HUES48 (cell line): ENCODE data around the gene FBXW5.

Source experiments
- H3K27ac ChIP-seq: one replicate; pipeline ENCODE4 v1.7.0; 2013; ENCODE audit warnings: low read depth, low read length, inconsistent platforms
- H3K27me3 ChIP-seq: 2 replicates; pipeline ENCODE4 v1.6.1; 2013; ENCODE audit warnings: mild to moderate bottlenecking, low read length; ENCODE audit not compliant: control insufficient read depth, insufficient read depth
- H3K36me3 ChIP-seq: 2 replicates; pipeline ENCODE4 v1.6.1; 2013; ENCODE audit warnings: low read length; ENCODE audit not compliant: control insufficient read depth, insufficient read depth
- H3K4me1 ChIP-seq: 2 replicates; pipeline ENCODE4 v1.6.1; 2013; ENCODE audit warnings: mild to moderate bottlenecking, low read length; ENCODE audit not compliant: control insufficient read depth, insufficient read depth
- H3K4me3 ChIP-seq: 2 replicates; pipeline ENCODE4 v1.5.1; 2013; ENCODE audit warnings: mild to moderate bottlenecking, low read depth, low read length
- H3K9ac ChIP-seq: 2 replicates; pipeline ENCODE4 v1.6.1; 2013; ENCODE audit warnings: mild to moderate bottlenecking, low read depth, low read length, moderate library complexity
- H3K9me3 ChIP-seq: 2 replicates; pipeline ENCODE4 v1.6.1; 2013; ENCODE audit warnings: low read length; ENCODE audit not compliant: control insufficient read depth, insufficient read depth

The FBXW5 gene

DNA sequence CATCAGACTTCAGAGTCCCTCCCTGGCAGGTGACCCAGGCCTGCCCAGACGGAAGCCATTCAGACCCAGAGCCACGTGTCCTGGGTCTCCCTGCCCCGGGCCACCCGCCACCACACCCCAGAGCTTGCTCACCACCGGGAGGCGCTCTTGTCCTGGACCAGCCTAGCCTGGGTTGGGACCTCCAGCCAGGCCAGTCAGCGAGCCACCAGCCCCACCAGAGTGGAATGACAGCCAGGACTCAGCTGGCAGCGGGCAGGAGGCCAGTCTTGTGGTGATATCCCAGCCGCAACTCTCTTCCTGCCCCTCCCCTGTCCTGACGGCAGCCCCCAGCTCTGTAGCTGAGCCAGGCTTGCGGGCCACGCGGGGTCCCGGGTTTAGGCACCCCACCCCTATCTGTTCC, 31.1 kb upstream of the FBXW5 start:
- H3K9me3 ChIP-seq = no peaks in the 10 kb centered on the region
- peaks cover 10% of the 10 kb centered on the region for H3K27me3 ChIP-seq
- no peak overlapping the region for H3K9ac ChIP-seq
- no peak overlapping the region for H3K4me3 ChIP-seq
- peaks cover 5% of the 10 kb centered on the region; the same call in 1 of the 2 replicates for H3K4me1 ChIP-seq
- no peaks in the 10 kb centered on the region for H3K36me3 ChIP-seq
- no peak overlapping the region for H3K27ac ChIP-seq

DNA sequence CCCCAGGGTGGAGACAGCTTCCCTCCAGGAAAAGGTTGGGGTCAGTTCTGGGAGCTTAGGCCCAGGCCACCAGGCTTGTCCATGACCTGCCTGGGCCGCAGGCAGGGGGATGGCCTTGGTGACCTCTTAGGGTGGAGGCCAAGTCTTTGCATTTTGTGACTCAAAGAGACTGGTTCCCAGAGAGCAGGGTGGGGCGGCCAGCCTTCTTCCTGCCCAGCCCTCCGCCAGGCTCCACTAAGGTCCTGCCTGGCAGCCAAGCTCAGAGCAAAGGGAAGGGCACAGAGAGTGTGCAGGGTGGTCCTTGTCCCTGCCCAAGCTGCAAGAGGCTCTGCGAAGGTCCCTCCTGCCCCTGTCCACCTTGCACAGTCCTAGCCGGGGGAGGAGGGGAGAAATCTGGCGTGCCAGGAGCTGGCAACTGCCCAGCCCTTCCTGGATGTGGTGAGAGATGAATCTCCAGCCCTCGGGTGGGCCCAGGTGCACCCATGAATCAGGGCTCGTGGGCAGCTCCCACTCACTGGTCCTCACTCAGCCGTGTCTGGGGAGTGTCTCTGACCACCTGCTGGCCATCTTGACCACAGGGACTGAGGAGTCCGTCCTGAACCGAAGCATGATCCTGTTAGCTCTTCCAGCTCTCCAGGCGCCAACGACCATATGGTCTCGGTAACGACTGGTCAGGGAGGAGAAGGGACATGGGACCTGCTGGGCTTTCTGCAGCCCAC, 30.4 kb upstream of the FBXW5 start:
- Histone ChIP-seq H3K4me1 (peaks cover 5% of the 10 kb centered on the region; the same call in 1 of the 2 replicates), H3K27ac (no peak overlapping the region), H3K36me3 (no peaks in the 10 kb centered on the region), H3K9ac (no peak overlapping the region), H3K4me3 (no peak overlapping the region), H3K9me3 (no peaks in the 10 kb centered on the region), H3K27me3 (peaks cover 10% of the 10 kb centered on the region)

DNA sequence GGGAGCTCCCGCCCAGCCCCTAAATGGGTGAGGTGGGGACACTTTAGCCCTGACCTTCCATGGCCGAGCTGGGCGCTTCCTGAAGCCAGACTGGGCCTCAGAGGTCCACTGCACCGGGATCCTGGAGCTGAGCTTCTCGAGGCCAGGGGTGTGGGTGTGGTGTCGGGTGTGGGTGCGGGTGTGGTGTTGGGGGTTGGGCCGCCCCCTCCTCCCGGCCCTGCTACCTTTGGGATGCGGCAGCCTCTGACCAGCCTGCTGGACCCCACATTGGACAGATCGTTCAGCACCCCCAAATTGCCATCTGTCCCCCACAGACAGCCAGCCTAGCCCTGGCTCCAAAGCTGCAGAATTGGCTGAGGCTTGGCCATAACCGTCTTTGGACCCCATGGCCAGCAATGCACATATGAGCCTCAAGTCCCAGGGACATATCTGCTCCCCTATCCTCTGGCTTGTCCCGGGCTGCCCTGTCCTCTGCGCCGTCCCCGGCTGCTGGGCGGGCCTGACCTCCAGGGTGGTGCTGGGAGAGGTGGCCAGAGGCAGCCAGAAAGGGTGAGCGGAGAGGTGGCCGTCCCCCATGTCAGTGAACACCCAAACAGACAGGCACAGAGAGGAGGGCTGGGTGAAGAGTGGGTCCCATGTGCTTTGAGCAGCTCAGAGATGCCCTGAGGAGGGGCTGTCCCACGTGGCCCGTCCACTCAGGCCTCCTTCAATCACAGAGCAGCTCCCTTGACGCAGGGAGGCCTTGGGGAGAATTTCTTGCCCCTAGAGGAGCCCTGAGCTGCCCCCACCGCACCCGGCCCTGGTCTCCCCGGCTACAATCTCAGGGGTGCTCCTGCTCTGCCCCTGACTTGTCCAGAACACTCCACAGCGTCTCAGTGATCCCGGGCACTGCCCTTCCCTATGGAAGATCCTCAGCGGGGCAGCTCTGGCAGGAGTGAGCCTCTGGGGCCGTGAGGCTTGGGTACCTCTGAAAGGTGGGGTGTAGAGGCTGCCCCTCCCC, 29.4 kb upstream of the FBXW5 start:
- Histone ChIP-seq H3K4me1 (peaks cover 5% of the 10 kb centered on the region; the same call in 1 of the 2 replicates), H3K27ac (no peak overlapping the region), H3K27me3 (peaks cover 10% of the 10 kb centered on the region), H3K9ac (no peak overlapping the region), H3K4me3 (no peak overlapping the region), H3K9me3 (no peaks in the 10 kb centered on the region), H3K36me3 (no peaks in the 10 kb centered on the region)

DNA sequence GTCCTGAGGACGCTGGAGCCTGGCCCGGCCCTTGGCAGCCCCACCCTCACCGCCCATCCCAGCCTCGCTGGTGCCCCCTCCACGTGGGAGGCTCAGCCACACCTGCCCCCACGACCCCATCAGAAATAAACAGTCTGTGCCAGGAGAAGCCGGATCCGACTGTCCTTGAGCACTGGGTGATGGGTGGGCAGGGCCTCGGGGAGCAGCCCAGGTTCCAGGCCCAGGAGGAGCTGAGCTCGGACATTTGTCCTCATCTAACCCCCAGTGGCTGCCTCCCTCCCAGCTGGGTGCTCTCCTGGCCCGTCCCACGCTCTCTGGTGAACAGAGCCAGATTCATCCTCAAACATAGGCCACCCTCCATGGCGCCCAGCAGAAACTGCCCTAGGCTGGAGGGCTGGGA, 28.2 kb upstream of the FBXW5 start:
- peaks cover 9% of the 10 kb centered on the region for H3K27me3 ChIP-seq
- H3K27ac ChIP-seq = no peak overlapping the region
- no peaks in the 10 kb centered on the region for H3K36me3 ChIP-seq
- H3K9ac ChIP-seq = no peak overlapping the region
- H3K4me1 ChIP-seq = peaks cover 5% of the 10 kb centered on the region; the same call in 1 of the 2 replicates
- H3K4me3 ChIP-seq = no peak overlapping the region
- no peaks in the 10 kb centered on the region for H3K9me3 ChIP-seq

DNA sequence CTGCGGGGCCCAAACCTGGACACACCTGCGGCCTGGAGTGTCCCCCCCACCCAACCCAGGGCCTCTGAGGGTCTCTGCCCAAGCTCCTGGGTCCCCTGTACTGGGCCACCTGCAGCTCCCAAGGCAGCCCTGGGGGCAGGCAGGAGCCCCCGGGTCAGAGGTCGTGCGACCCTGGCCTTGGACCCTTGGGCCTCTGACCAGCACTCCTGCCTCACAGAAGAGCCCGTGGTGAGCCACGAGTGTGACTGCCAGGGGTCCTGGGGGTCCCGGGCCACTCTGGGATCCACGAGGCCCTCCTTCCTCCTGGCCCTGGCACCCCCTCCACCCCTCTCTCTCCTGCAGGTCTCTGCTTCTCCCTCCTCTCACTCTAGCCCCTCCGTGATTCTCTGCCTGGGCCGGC, 27.8 kb upstream of the FBXW5 start:
- no peak overlapping the region for H3K4me3 ChIP-seq
- peaks cover 5% of the 10 kb centered on the region for H3K27me3 ChIP-seq
- no peak overlapping the region for H3K27ac ChIP-seq
- H3K4me1 ChIP-seq = peaks cover 3% of the 10 kb centered on the region; the same call in 1 of the 2 replicates
- no peaks in the 10 kb centered on the region for H3K9me3 ChIP-seq
- no peak overlapping the region for H3K9ac ChIP-seq
- H3K36me3 ChIP-seq = no peaks in the 10 kb centered on the region

DNA sequence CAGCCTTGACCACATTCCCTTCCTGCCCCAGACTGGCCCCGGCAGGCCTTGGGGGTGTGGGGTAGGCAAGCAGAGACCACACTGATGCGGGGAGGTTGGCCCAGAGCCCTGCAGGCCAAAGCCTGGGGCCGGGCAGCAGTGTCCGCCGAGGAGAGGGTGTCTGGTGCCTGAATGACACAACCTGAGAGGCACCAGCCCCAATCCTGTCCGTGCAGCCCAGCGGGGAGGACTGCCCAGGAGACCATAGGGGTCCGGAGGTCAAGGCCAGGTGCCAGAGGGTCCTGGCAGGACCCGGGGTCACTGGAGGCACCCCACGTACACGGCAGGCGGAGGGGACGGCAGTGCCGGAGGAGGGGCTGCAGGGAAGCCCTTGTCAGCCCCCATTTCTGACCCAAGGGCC, 27.2 kb upstream of the FBXW5 start:
- H3K4me3 ChIP-seq = no peak overlapping the region
- 0 out of 2 replicates have a peak, but pooled peaks cover under 1% of the 10 kb centered on the region for H3K27me3 ChIP-seq
- H3K9me3 ChIP-seq = no peaks in the 10 kb centered on the region
- no peaks in the 10 kb centered on the region for H3K4me1 ChIP-seq
- no peaks in the 10 kb centered on the region for H3K36me3 ChIP-seq
- H3K9ac ChIP-seq = no peak overlapping the region
- no peak overlapping the region for H3K27ac ChIP-seq

DNA sequence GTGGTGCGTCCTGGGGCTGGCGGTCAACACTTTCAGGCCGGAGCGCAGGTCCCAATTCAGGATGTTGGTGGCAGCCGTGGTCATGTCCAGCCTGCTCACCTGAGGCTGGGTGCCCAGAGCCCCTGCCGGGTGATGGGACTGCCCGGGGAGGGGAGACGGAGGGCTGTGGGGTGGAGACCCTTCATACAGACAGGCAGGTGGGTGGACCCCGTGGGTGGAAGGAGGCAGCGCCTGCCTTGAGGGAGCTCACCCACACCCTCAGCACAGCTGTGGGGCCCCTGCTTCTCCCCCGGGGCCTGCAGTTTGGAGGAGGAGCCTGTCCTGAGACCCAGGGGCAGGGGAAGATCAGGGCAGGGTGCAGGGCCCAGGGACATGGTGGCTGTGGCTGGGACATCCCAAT, 25.8 kb upstream of the FBXW5 start:
- H3K9me3 ChIP-seq = no peaks in the 10 kb centered on the region
- peaks cover 2% of the 10 kb centered on the region; the same call in 1 of the 2 replicates for H3K4me1 ChIP-seq

DNA sequence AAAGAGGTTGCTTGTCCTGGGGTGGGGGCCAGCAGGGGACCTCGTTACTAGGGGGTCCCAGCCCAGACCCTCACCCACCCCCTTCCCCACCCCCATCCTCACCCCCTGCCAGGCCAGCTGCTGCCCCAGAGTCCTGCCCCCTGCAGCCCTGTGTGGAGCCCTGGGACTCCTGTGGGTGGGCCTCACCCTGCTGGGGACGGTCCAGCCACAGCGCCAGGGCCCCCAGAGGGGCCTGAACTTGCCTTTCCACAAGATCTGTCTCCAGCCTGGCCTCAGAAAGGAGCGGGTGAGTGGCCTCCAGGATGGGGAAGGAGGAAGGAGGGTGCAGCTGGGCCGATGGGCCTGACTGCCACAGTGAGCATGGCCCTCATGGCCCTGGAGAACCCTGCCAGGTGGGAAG, 25.2 kb upstream of the FBXW5 start:
- H3K4me3 ChIP-seq = no peak overlapping the region
- H3K9ac ChIP-seq = no peak overlapping the region
- no peaks in the 10 kb centered on the region for H3K27me3 ChIP-seq
- H3K4me1 ChIP-seq = peaks cover 2% of the 10 kb centered on the region; the same call in 1 of the 2 replicates
- H3K9me3 ChIP-seq = no peaks in the 10 kb centered on the region
- H3K27ac ChIP-seq = no peak overlapping the region
- H3K36me3 ChIP-seq = no peaks in the 10 kb centered on the region

More for the DNA sequence above, 25.8 kb upstream of the FBXW5 start:
- Histone ChIP-seq H3K9ac (no peak overlapping the region), H3K4me3 (no peak overlapping the region), H3K36me3 (no peaks in the 10 kb centered on the region), H3K27me3 (no peaks in the 10 kb centered on the region), H3K27ac (no peak overlapping the region)

DNA sequence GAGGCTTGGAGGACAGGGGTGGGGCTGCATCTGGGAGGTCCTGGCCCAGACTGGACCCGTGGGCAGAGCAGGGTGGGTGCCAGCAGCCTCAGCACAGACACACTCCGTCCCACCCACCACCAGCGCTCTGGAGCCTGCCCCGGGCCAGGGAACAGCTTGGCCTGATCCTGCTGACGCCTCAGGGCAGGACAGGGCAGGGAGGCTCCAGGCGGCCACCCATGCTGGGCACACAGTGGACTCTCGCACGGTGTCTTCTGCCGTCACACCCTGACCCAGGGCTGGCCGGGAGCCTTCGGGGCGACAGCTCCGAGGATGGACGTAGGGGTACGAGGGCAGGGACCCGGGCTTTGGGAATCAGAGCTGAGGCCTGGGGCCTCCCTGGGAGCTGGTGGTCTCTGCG, 24.6 kb upstream of the FBXW5 start:
- Histone ChIP-seq H3K27me3 (no peaks in the 10 kb centered on the region), H3K9ac (no peak overlapping the region)

DNA sequence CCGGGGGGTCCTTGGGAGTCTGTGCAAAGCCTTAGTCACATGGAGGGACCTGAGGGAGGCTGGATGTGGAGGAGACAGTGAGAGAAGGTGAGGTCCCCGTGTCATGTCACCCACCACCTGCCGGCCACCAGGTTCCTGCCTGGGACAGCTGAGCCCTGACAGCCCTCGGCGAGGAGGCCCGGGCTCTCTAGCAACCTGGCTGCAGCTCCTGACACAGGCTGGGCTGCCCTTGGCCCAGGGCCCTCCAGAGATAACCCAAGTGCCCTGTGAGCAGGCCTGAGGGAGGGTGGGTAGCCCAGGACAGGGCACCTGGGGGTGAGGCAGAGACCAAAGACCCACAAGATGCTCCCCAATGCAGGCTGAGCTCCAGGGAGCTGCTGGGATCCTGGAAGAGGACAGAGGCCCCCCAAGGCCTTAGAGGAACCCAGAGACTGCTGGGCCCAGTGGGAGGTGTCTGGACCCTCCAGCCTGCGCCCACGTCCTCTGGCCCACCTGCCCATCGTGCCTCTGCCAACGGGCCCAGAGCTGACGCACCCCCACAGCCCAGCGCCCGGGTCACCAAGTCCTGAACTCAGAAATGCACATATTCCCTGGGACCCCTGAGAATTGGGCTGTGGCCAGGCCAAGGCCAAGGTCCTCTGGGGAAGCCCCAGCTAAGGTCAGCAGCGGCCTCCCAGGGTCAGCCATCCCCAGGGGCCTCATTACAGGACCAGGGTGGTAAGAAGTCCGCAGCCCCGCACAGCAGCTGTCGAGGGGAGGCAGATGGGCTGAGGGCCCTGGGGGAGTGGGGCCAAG, 24.0 kb upstream of the FBXW5 start:
- H3K4me3 ChIP-seq = no peak overlapping the region
- H3K27ac ChIP-seq = no peak overlapping the region
- H3K36me3 ChIP-seq = no peaks in the 10 kb centered on the region
- no peak overlapping the region for H3K9ac ChIP-seq
- peaks cover 2% of the 10 kb centered on the region; the same call in 1 of the 2 replicates for H3K4me1 ChIP-seq
- no peaks in the 10 kb centered on the region for H3K27me3 ChIP-seq
- no peaks in the 10 kb centered on the region for H3K9me3 ChIP-seq

More for the DNA sequence above, 24.6 kb upstream of the FBXW5 start:
- Histone ChIP-seq H3K4me1 (peaks cover 2% of the 10 kb centered on the region; the same call in 1 of the 2 replicates), H3K36me3 (no peaks in the 10 kb centered on the region), H3K9me3 (no peaks in the 10 kb centered on the region), H3K27ac (no peak overlapping the region), H3K4me3 (no peak overlapping the region)
